Retinal pigment epithelial cell (primary cell): ENCODE data around the gene DLK1.

Source experiments
- DNase-seq: peaks from one replicate; pipeline ENCODE4 v3.0.0-alpha.2; 2010; ENCODE audit warnings: low read depth
- H3K4me3 ChIP-seq: 2 replicates; pipeline ENCODE4 v1.5.1; 2011; ENCODE audit warnings: mild to moderate bottlenecking, low read length, control low read depth, moderate library complexity
- CTCF ChIP-seq: conservative IDR thresholded peaks from 2 replicates; pipeline ENCODE4 v1.5.1; 2011; ENCODE audit warnings: low read depth, low read length, control low read depth, inconsistent platforms

The DLK1 gene

DNA sequence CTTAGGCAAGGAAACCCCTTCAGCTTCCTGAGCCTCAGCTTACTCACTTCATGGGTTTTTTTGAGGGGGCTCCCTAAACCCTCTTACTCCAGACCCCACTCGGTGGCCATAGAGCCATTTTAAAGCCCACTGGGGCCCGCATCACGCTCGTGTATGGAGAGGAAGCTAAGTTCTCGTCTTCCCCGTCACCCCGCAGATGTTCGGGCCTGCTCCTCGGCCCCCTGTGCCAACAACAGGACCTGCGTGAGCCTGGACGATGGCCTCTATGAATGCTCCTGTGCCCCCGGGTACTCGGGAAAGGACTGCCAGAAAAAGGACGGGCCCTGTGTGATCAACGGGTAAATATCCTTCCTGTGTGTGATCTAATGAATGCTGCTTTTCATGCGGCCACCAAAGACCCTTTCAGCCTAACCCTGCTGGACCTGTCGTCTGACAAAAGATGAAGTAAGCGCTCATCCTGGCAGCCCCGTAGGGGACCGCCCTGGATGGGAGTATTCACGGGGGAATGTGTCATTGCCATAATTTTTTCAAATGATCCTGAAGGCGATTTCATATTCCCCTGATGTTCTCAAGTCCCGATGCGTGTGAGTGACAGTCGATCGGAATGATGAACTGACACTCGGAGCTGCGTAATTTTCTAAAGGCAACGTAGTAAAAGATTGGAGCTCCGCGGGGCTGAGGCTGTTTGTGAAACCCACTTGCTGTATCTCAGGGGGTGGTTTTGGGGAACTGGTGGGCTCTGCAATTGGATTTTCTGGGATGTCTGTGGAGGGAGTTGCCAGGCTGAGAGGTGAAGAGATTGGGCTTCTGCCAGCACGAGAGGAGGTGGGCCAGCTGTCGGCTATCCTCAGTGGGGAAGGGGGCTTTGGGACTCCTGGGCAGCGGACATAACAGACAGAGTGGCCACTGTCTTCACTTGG, 5.4 kb downstream of the DLK1 start:
- no peak overlapping the region for H3K4me3 ChIP-seq
- TF ChIP-seq CTCF, result no peak
- DNase-seq, result no peak

- DNase-seq, result no peak
- no peak for TF ChIP-seq CTCF
Observed at GRCh38 chr14:100732766-100733100, 6.0 kb downstream of the DLK1 start.

GRCh38 chr14:100733152-100733850, 6.6 kb downstream of the DLK1 start:
- DNase-seq, result no peak
- TF ChIP-seq CTCF, result no peak
- no peak overlapping the region for H3K4me3 ChIP-seq

More at GRCh38 chr14:100732766-100733100, 6.0 kb downstream of the DLK1 start:
- H3K4me3 ChIP-seq, result no peak overlapping the region

GRCh38 chr14:100734031-100734990, 7.6 kb downstream of the DLK1 start:
- TF ChIP-seq CTCF, result no peak
- no peak overlapping the region for H3K4me3 ChIP-seq
- no peak for DNase-seq

DNA sequence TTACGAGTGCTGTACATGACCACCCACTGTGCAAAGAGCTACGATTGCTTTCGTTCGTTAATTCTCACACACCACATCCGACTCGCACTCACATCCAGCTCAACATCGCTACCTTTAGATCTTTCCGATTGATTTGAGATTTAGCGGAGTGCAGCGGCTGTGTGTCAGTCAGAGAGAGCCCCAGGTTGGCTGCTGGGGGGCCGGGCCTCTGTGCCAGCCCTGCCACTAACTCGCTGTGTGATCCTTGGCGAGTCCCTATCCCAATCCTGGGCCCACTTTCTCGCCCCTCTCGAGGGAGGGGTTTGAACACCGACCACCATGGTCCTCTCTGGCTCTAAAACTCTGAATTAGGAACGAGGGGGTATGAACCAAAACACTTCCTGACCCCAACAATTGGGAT, 8.6 kb downstream of the DLK1 start:
- no peak overlapping the region for H3K4me3 ChIP-seq
- DNase-seq, result no peak
- no peak for TF ChIP-seq CTCF

DNA sequence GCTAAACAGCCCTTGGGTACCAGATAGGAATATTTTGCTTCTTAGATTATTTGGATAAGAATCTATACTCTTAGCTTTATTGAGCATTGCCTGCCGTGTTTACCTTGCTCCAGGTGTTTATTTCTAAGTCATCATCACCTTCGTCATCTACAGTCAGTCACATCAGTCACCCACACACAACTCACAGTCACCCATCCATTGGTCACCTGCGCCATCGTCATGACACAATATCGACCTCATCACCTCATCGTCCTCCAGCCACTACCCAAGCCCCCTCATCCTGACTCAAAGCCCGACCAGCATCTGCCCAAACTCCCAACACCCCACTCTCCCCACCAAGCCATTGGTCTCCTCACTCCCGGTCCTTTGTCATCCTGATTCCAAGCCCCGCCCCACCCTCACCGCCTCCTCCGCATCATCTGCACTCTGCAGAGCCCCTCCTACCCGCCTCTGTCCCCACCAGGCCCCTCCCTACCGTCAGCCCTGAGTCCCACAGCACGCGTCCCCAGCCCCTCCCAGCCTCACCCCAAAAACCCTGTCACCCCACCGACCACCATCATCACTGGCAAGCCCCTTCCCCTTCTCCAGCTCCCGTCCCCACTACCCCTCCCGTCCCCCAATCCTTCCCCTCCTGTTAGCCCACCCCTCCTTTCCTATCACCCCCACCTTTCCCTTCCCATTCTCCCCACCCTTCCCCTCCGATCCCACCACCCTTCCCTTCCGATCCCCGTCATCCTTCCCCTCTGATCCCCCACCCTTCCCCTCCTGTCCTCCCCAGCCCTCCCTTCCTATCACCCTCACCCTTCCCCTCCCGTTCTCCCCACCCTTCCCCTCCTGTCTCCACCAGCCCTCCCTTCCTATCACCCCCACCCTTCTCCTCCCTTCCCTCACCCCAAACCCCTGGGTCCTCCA, 9.8 kb downstream of the DLK1 start:
- H3K4me3 ChIP-seq, result no peak overlapping the region
- no peak for DNase-seq
- no peak for TF ChIP-seq CTCF
